Measurements from ENCODE around the gene NBAS. TPM values are rescaled to one million over a fixed set of nuclear protein-coding genes. Genes with fewer than 3 reads are reported as not detected.

Gene NBAS
- total and polyA plus RNA-seq, 2 of the 13 experiments (the other 11 are each of a cell fraction or from before 2014, with no cell fraction given) = 33.6 to 58.7 TPM

GRCh38 chr2:15559379-15560139, 1.6 kb downstream of the NBAS start:
- DNase-seq (ENCODE audit: low spot score) = no peak
- Histone ChIP-seq H3K36me3 (replicated peaks in 1 of 2; ENCODE audit: control insufficient read depth in 1 of 2, insufficient read depth in 2 of 2, low read length in 2 of 2) (peaks cover 1 to 8% of the 10 kb centered on the region in 2 experiments), H3K27ac (ENCODE audit: extremely low read length, insufficient read depth, low read length) (no peak overlapping the region), H4K20me1 (ENCODE audit: insufficient read depth, low read length) (no peaks in the 10 kb centered on the region), H3K4me2 (ENCODE audit: low read depth, low read length) (peak overlapping the region; percentile 85), H3K9me3 (ENCODE audit: low read length) (no peaks in the 10 kb centered on the region), H3K4me1 (ENCODE audit: insufficient read depth, low read length) (peaks cover 46% of the 10 kb centered on the region), H2AFZ (ENCODE audit: low read length) (no peak overlapping the region), H3K4me3 (replicated peaks in 1 of 3; ENCODE audit: insufficient read depth in 1 of 3, low read depth in 2 of 3, low read length in 3 of 3) (peak overlapping the region; percentile 92 to 95 (median 93); a peak in 5 of 6 replicates), H3K79me2 (ENCODE audit: insufficient read depth, low read length) (peaks cover 50% of the 10 kb centered on the region), H3K9ac (ENCODE audit: insufficient read depth, low read depth, low read length) (peak overlapping the region; percentile 89; the same call in 1 of the 2 replicates), H3K27me3 (ENCODE audit: control insufficient read depth in 1 of 2, insufficient read depth in 2 of 2, low read length in 2 of 2) (peaks cover 0 to 9% of the 10 kb centered on the region in 2 experiments; a peak in 2 of 5 replicates)
- ChIA-PET CTCF (ENCODE audit: low intra/inter-chr PET ratio, low total read pairs) (no interaction called here), POLR2A (no interaction called here)
- no TSS peak for BruUV-seq (replicated peaks)
- intact Hi-C loops (cut with micrococcal nuclease; ENCODE audit: unreplicated experiment) = loop anchor here (2.0 kb wide), 1 partner anchor 31 kb away; the partner anchor contains the start of gene DDX1
- in situ Hi-C loops (cut with HindIII; ENCODE audit: extremely low pct_ligation_motif_present, low pct_unique_long_range_greater_than_20kb) = no loop called here
- ATAC-seq = no peak
- 71% methylated on average over 6 of the region's 6 CpGs for WGBS (ENCODE audit: low lambda C conversion rate)
- TF ChIP-seq HES4 (CRISPR knock-in tag; IDR thresholded peaks at IDR 0.05; ENCODE audit: borderline replicate concordance) (no peak), KAT2B (IDR thresholded peaks at IDR 0.05; ENCODE audit: borderline replicate concordance, low read depth, low read length) (peak; percentile 75), ZNF7 (CRISPR knock-in tag; IDR thresholded peaks at IDR 0.05) (peak; percentile 34; the same call in 1 of the 2 replicates), ZNF3 (CRISPR knock-in tag; IDR thresholded peaks at IDR 0.05) (no peak)
- no peak for FAIRE-seq

- Histone ChIP-seq H4K20me1 (ENCODE audit: insufficient read depth, low read length) (no peaks in the 10 kb centered on the region), H3K4me1 (ENCODE audit: insufficient read depth, low read length) (peaks cover 36% of the 10 kb centered on the region), H3K27me3 (ENCODE audit: control insufficient read depth in 1 of 2, insufficient read depth in 2 of 2, low read length in 2 of 2) (no peaks in the 10 kb centered on the region; a peak in 1 of 5 replicates), H3K9me3 (ENCODE audit: low read length) (no peaks in the 10 kb centered on the region), H3K27ac (ENCODE audit: extremely low read length, insufficient read depth, low read length) (no peak overlapping the region), H3K4me3 (replicated peaks in 1 of 3; ENCODE audit: insufficient read depth in 1 of 3, low read depth in 2 of 3, low read length in 3 of 3) (no peak overlapping the region), H2AFZ (ENCODE audit: low read length) (no peak overlapping the region), H3K9ac (ENCODE audit: insufficient read depth, low read depth, low read length) (no peak overlapping the region), H3K36me3 (replicated peaks in 1 of 2; ENCODE audit: control insufficient read depth in 1 of 2, insufficient read depth in 2 of 2, low read length in 2 of 2) (peaks cover 1 to 11% of the 10 kb centered on the region in 2 experiments), H3K4me2 (ENCODE audit: low read depth, low read length) (peak overlapping the region; percentile 26; the same call in 1 of the 2 replicates), H3K79me2 (ENCODE audit: insufficient read depth, low read length) (peaks cover 50% of the 10 kb centered on the region)
- DNase-seq (ENCODE audit: low spot score) (no peak), FAIRE-seq (no peak), ATAC-seq (no peak)
- in situ Hi-C loops (cut with HindIII; ENCODE audit: extremely low pct_ligation_motif_present, low pct_unique_long_range_greater_than_20kb) = no loop called here
- TF ChIP-seq TFDP1 (CRISPR knock-in tag; IDR thresholded peaks at IDR 0.05; ENCODE audit: borderline replicate concordance) = no peak
- TF ChIP-seq ESRRA (CRISPR knock-in tag; IDR thresholded peaks at IDR 0.05; ENCODE audit: low read depth) = no peak
- no peak for TF ChIP-seq MEF2D (CRISPR knock-in tag; IDR thresholded peaks at IDR 0.05)
- no peak for TF ChIP-seq ZNF234 (CRISPR knock-in tag; conservative IDR thresholded peaks at IDR 0.05)
- TF ChIP-seq ZNF570 (CRISPR knock-in tag; IDR thresholded peaks at IDR 0.05; ENCODE audit: borderline replicate concordance) = no peak
- no peak for TF ChIP-seq NKX3-1 (CRISPR knock-in tag; IDR thresholded peaks at IDR 0.05)
- no peak for TF ChIP-seq SSRP1 (CRISPR knock-in tag; IDR thresholded peaks at IDR 0.05)
- no peak for TF ChIP-seq SRSF1 (optimal IDR thresholded peaks at IDR 0.05; ENCODE audit: low read depth, low read length)
- no peak for TF ChIP-seq ARNT (IDR thresholded peaks at IDR 0.05)
- no peak for TF ChIP-seq KLF12 (CRISPR knock-in tag; IDR thresholded peaks at IDR 0.05; ENCODE audit: borderline replicate concordance)
- no TSS peak for BruUV-seq (replicated peaks)
- ChIA-PET CTCF (ENCODE audit: low intra/inter-chr PET ratio, low total read pairs) (no interaction called here), POLR2A (no interaction called here)
- 87% methylated on average over 5 of the region's 5 CpGs for WGBS (ENCODE audit: low lambda C conversion rate)
- intact Hi-C loops (cut with micrococcal nuclease; ENCODE audit: unreplicated experiment) = no loop called here
These were observed 3.2 kb downstream of the NBAS start for GRCh38 chr2:15557887-15558311.

Data from HepG2 (cell line).